K562 (cell line): ENCODE data around the gene HMGCLL1. TPM values are rescaled to one million over a fixed set of nuclear protein-coding genes. Genes with fewer than 3 reads are reported as not detected.

Source experiments
- ATAC-seq: fragments of 200-7000 bp; cut with Tn5 transposase; 3 replicates; pipeline ENCODE4 v1.9.1; 2020; ENCODE audit warnings: moderate library complexity
- BruUV-seq: library from RNA; stranded (reverse); fragments of 400-500 nt; replicated peaks from 2 replicates; lab custom pipeline; 2021; lab: Mats Ljungman, UMichigan
- CTCF ChIA-PET: fragments of 300-600 bp; formaldehyde crosslinking; extraction: SDS; loops from one replicate; lab custom pipeline; 2021; ENCODE audit warnings: low intra/inter-chr PET ratio; lab: Yijun Ruan, JAX
- POLR2A ChIA-PET: fragments of 300-600, 350-650 bp; sonication (Branson Sonifier 250); formaldehyde crosslinking; extraction: SDS; loops from one replicate; lab custom pipeline; 2021; ENCODE audit warnings: antibody characterized with exemption, inconsistent platforms; lab: Yijun Ruan, JAX
- DNase-seq, 4 experiments: peaks; one replicate each; pipeline versions ENCODE4 v3.0.0 to v3.0.0-alpha.2; 2011 to 2018; ENCODE audit warnings: low spot score in 3 of 4, mixed read lengths in 3 of 4; ENCODE audit errors: extremely low read depth in 1 of 4
- FAIRE-seq: peaks from 2 replicates; lab custom pipeline; 2011; peaks lifted over from hg19 to GRCh38; lab: Jason Lieb, UNC
- H2AFZ ChIP-seq: 2 replicates; pipeline ENCODE4 v1.6.0; 2011; ENCODE audit warnings: low read depth, low read length, control low read depth, inconsistent platforms
- H3K27ac ChIP-seq: fragments of 200-600 bp; 3 replicates; pipeline ENCODE4 v1.8.0; 2011; ENCODE audit warnings: low read depth, mild to moderate bottlenecking, control low read depth, inconsistent platforms, low read length, moderate library complexity, mixed read lengths; ENCODE audit errors: extremely low read depth
- H3K27me3 ChIP-seq, 2 experiments: fragments of 300-600 bp in 1 of 2; 2 replicates in 1 of 2; 3 replicates in 1 of 2; pipeline versions ENCODE4 v1.6.0 to v1.8.0; 2011; ENCODE audit warnings: inconsistent platforms in 2 of 2, low read length in 2 of 2, mild to moderate bottlenecking in 1 of 2, mixed read lengths in 1 of 2, moderate library complexity in 1 of 2; ENCODE audit not compliant: control insufficient read depth in 2 of 2, insufficient read depth in 2 of 2
- H3K36me3 ChIP-seq: fragments of 300-600 bp; 3 replicates; pipeline ENCODE4 v1.8.0; 2011; ENCODE audit warnings: mild to moderate bottlenecking, low read length, inconsistent platforms; ENCODE audit not compliant: control insufficient read depth, insufficient read depth
- H3K4me1 ChIP-seq, 2 experiments: fragments of 200-600 bp in 1 of 2; replicated peaks in 1 of 2; 2 replicates in 1 of 2; 3 replicates in 1 of 2; pipeline versions ENCODE4 v1.5.1 to v1.8.0; 2011; ENCODE audit warnings: inconsistent platforms in 2 of 2, low read length in 2 of 2, mild to moderate bottlenecking in 1 of 2, mixed read lengths in 1 of 2, moderate library complexity in 1 of 2; ENCODE audit not compliant: control insufficient read depth in 2 of 2, insufficient read depth in 2 of 2
- H3K4me2 ChIP-seq: 2 replicates; pipeline ENCODE4 v1.6.1; 2011; ENCODE audit warnings: low read length, control low read depth, inconsistent platforms, mixed read lengths; ENCODE audit not compliant: insufficient read depth
- H3K4me3 ChIP-seq: fragments of 200-600 bp; sonication (generic), shearing (Covaris generic); 2 replicates; pipeline ENCODE4 v1.5.1; 2016; ENCODE audit warnings: control low read depth, inconsistent platforms
- H3K79me2 ChIP-seq: fragments of 200-600 bp; 3 replicates; pipeline ENCODE4 v1.8.0; 2011; ENCODE audit warnings: low read length, inconsistent platforms; ENCODE audit not compliant: control insufficient read depth, insufficient read depth
- H3K9ac ChIP-seq, 2 experiments: 2 replicates each; pipeline versions ENCODE4 v1.6.0 to v1.6.1; 2011; ENCODE audit warnings: low read depth in 2 of 2, low read length in 2 of 2, control low read depth in 1 of 2, inconsistent platforms in 1 of 2, mild to moderate bottlenecking in 1 of 2, mixed read lengths in 1 of 2; ENCODE audit not compliant: insufficient read depth in 1 of 2
- H3K9me1 ChIP-seq: one replicate; pipeline ENCODE4 v1.6.0; 2011; ENCODE audit warnings: inconsistent platforms, mild to moderate bottlenecking, low read length, moderate library complexity; ENCODE audit not compliant: control insufficient read depth, insufficient read depth
- H3K9me3 ChIP-seq: replicated peaks from 2 replicates; pipeline ENCODE4 v1.5.1; 2011; ENCODE audit warnings: low read depth, low read length, inconsistent platforms; ENCODE audit not compliant: control insufficient read depth, insufficient read depth
- H4K20me1 ChIP-seq: replicated peaks from 2 replicates; pipeline ENCODE4 v1.6.1; 2011; ENCODE audit warnings: low read length, inconsistent platforms, mixed read lengths; ENCODE audit not compliant: control insufficient read depth, insufficient read depth
- BACH1 ChIP-seq: fragments of 200-800 bp; sonication (Bioruptor generic); IDR thresholded peaks from 2 replicates; pipeline ENCODE4 v1.6.1; 2016; ENCODE audit warnings: missing genetic modification characterization, missing compliant biosample characterization
- HDAC3 ChIP-seq: fragments of 450-650 bp; IDR thresholded peaks from 2 replicates; pipeline ENCODE4 v1.6.1; 2018; ENCODE audit warnings: borderline replicate concordance, mild to moderate bottlenecking, moderate library complexity; ENCODE audit not compliant: partially characterized antibody
- HNRNPK ChIP-seq: fragments of 200-400 bp; formaldehyde crosslinking; IDR thresholded peaks from one replicate; pipeline ENCODE4 v1.6.1; 2018; ENCODE audit warnings: mild to moderate bottlenecking, low read depth, low read length; ENCODE audit not compliant: poor library complexity, severe bottlenecking
- HNRNPL ChIP-seq: fragments of 200-400 bp; formaldehyde crosslinking; IDR thresholded peaks from 2 replicates; pipeline ENCODE4 v1.6.1; 2017; ENCODE audit warnings: low read depth, mild to moderate bottlenecking, low read length
- KAT7 ChIP-seq: sonication (generic); formaldehyde crosslinking; IDR thresholded peaks from 2 replicates; pipeline ENCODE4 v1.8.0; 2022; ENCODE audit warnings: missing genetic modification reagents, mild to moderate bottlenecking, borderline replicate concordance
- PRDM10 ChIP-seq: fragments of 450-650 bp; IDR thresholded peaks from 2 replicates; pipeline ENCODE4 v1.6.1; 2018; ENCODE audit not compliant: partially characterized antibody
- SPI1 ChIP-seq: IDR thresholded peaks from 2 replicates; pipeline ENCODE4 v1.6.1; 2011; ENCODE audit warnings: low read depth, low read length, control low read depth, borderline replicate concordance
- TRIM24 ChIP-seq, 2 experiments: fragments of 450-650 bp; IDR thresholded peaks; 2 replicates each; pipeline ENCODE4 v1.6.1; 2016
- TSC22D4 ChIP-seq: fragments of 450-650 bp; IDR thresholded peaks from 2 replicates; pipeline ENCODE4 v1.6.1; 2016; ENCODE audit warnings: missing genetic modification characterization, missing biosample characterization, control low read depth
- ZBED1 ChIP-seq: IDR thresholded peaks from 2 replicates; pipeline ENCODE4 v1.6.1; 2014
- ZNF175 ChIP-seq: fragments of 200-800 bp; sonication (Bioruptor generic); IDR thresholded peaks from 2 replicates; pipeline ENCODE4 v1.6.1; 2016; ENCODE audit warnings: low read depth, mild to moderate bottlenecking, missing genetic modification characterization, missing compliant biosample characterization
- ZNF609 ChIP-seq: sonication (generic); formaldehyde crosslinking; IDR thresholded peaks from 2 replicates; pipeline ENCODE4 v1.8.1; 2023; ENCODE audit warnings: missing genetic modification reagents, mild to moderate bottlenecking, borderline replicate concordance
- ZNF699 ChIP-seq: fragments of 250-450 bp; sonication (Bioruptor Pico); IDR thresholded peaks from 2 replicates; pipeline ENCODE4 v1.8.0; 2021; ENCODE audit warnings: mild to moderate bottlenecking, moderate library complexity; ENCODE audit not compliant: insufficient replicate concordance
- ZNF76 ChIP-seq: fragments of 250-450 bp; sonication (Bioruptor Pico); IDR thresholded peaks from 2 replicates; pipeline ENCODE4 v1.4.0; 2020; ENCODE audit warnings: mild to moderate bottlenecking, moderate library complexity, borderline replicate concordance
- WGBS: fragments of 100-300 bp; shearing (Covaris generic); methylation state at CpG from one replicate; pipeline ENCODE4 v1.1.6; 2016; ENCODE audit warnings: low coverage, mixed read lengths; ENCODE audit not compliant: insufficient coverage; ENCODE audit errors: missing lambda C conversion rate; 5-methylcytosine and 5-hydroxymethylcytosine counted together
- in situ Hi-C: fragments of 300-500 bp; cut with MboI; formaldehyde crosslinking; loops from 4 replicates; pipeline ENCODE4 v1.15.0; 2018; ENCODE audit warnings: inconsistent platforms, mixed read lengths
- intact Hi-C: fragments of 100-400 bp; cut with micrococcal nuclease; formaldehyde crosslinking; loops from 2 replicates; pipeline ENCODE4 v1.14.2; 2022
- polyA plus RNA-seq, 8 experiments: library from polyadenylated mRNA; depleted of rRNA in 4 of 8; stranded (reverse) in 5 of 8; unstranded in 3 of 8; fragments of >200 nt; fragmentation: Nextera tagmentation in 2 of 8; fragmentation: Illumina TruSeq in 1 of 8; extraction: Ambion mirVana in 2 of 8; extraction: Trizol in 1 of 8; gene quantifications; 2 replicates each; pipeline versions ENCODE4 v1.2.1 to v1.2.3, GENCODE V29; 2011 to 2014; ENCODE audit warnings: inconsistent platforms in 1 of 8, missing spikeins in 1 of 8
- total RNA-seq, 7 experiments: library from RNA; depleted of rRNA in 6 of 7; stranded (reverse); fragments of >200 nt in 6 of 7; fragmentation: Illumina TruSeq in 2 of 7; extraction: Trizol in 2 of 7; gene quantifications; 2 replicates each; pipeline versions ENCODE4 v1.2.1 to v1.2.3, GENCODE V29; 2011 to 2021; ENCODE audit warnings: low replicate concordance in 1 of 7

The HMGCLL1 gene
- total and polyA plus RNA-seq, 9 of the 15 experiments (the other 6 are each of a cell fraction or from before 2014, with no cell fraction given), result not detected

DNA sequence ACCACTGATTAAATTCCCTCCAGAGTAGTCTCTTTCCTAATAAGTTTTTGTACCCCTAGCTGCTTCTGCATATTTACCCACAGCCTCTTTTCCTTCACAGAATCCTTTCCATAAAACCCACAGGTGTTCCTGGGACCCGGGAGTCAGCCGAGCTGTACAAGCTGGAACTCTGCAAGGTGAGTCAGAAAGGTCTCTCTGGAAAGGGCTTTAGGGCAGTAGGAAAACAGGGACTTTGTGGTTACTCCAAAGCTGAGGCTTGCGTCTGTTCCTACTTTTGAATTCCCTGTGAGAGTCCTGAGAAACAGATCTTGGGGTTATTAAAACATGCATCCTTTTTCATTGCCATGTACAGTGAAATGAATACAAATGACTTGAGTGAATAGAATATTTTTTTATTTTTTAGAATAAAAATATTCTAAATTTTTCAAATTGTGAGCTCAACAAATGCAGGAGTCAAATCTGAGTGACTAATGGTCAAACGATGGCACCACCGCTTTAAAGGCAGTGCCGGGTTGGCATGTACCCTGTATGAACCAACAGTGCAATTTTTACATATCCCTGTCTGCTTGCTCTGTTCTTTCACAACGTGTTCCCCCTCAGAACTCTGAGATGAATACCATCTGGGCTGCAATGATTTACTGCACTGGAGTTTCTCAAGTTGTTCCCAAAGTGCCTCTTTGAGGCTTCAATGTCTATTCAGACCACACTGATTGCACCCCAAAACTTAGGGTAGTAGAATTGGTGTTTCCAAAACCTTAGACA lies 173.3 kb downstream of the HMGCLL1 start:
- Histone ChIP-seq H3K9me3 (no peaks in the 10 kb centered on the region), H3K4me3 (no peak overlapping the region), H3K9me1 (no peaks in the 10 kb centered on the region), H3K79me2 (no peaks in the 10 kb centered on the region), H4K20me1 (no peaks in the 10 kb centered on the region), H2AFZ (no peak overlapping the region), H3K4me2 (no peak overlapping the region), H3K27me3 (no peaks in the 10 kb centered on the region), H3K27ac (no peak overlapping the region), H3K4me1 (no peaks in the 10 kb centered on the region), H3K36me3 (no peaks in the 10 kb centered on the region), H3K9ac (no peak overlapping the region)
- BruUV-seq, result no TSS peak
- ChIA-PET POLR2A (no interaction called here), CTCF (no interaction called here)
- intact Hi-C loops (no loop called here), in situ Hi-C loops (no loop called here)
- no peak for ATAC-seq
- WGBS, result 2% methylated on average over 6 of the region's 7 CpGs
- TF ChIP-seq ZNF699 (CRISPR knock-in tag) (no peak), HDAC3 (no peak), ZNF175 (CRISPR knock-in tag) (no peak), ZNF76 (CRISPR knock-in tag) (no peak), ZBED1 (no peak), PRDM10 (no peak), KAT7 (CRISPR knock-in tag) (no peak), HNRNPK (no peak), SPI1 (no peak), TSC22D4 (no peak), HNRNPL (no peak), TRIM24 (IDR thresholded peaks at IDR 0.05) (no peak), BACH1 (tag) (no peak), ZNF609 (CRISPR knock-in tag) (no peak)
- DNase-seq, result no peak
- no peak for FAIRE-seq
